H9 (cell line): ENCODE data around the gene TMEM92. TPM values are rescaled to one million over a fixed set of nuclear protein-coding genes. Genes with fewer than 3 reads are reported as not detected.
"Not testable (repeated sequence)": the region's sequence is repeated elsewhere in the genome, so short reads cannot be mapped to it uniquely, and the experiment has no call there.

ENCODE experiments used
- DNase-seq: peaks from one replicate; pipeline ENCODE4 v3.0.0-alpha.2; 2017
- H2AFZ ChIP-seq: one replicate; pipeline ENCODE4 v1.6.1; 2013; ENCODE audit warnings: mild to moderate bottlenecking, low read length, control low read depth, moderate library complexity
- H2AK5ac ChIP-seq: 2 replicates; pipeline ENCODE4 v1.6.1; 2013; ENCODE audit warnings: low read length, control low read depth, mixed read lengths; ENCODE audit not compliant: insufficient read length
- H2BK120ac ChIP-seq: one replicate; pipeline ENCODE4 v1.6.1; 2013; ENCODE audit warnings: low read depth, mild to moderate bottlenecking, low read length, control low read depth, inconsistent platforms; ENCODE audit not compliant: poor library complexity, severe bottlenecking
- H2BK12ac ChIP-seq: 2 replicates; pipeline ENCODE4 v1.6.1; 2013; ENCODE audit warnings: low read length, control low read depth, mixed read lengths, low read depth; ENCODE audit not compliant: insufficient read length
- H2BK15ac ChIP-seq: 2 replicates; pipeline ENCODE4 v1.6.1; 2013; ENCODE audit warnings: low read depth, low read length, control low read depth
- H2BK20ac ChIP-seq: one replicate; pipeline ENCODE4 v1.6.1; 2013; ENCODE audit warnings: low read depth, mild to moderate bottlenecking, low read length, control low read depth, inconsistent platforms; ENCODE audit not compliant: poor library complexity, severe bottlenecking
- H2BK5ac ChIP-seq: 2 replicates; pipeline ENCODE4 v1.6.1; 2013; ENCODE audit warnings: low read length, control low read depth, mixed read lengths; ENCODE audit not compliant: insufficient read length
- H3K14ac ChIP-seq: 2 replicates; pipeline ENCODE4 v1.6.1; 2013; ENCODE audit warnings: low read length, control low read depth; ENCODE audit not compliant: insufficient read depth
- H3K18ac ChIP-seq: 2 replicates; pipeline ENCODE4 v1.6.1; 2013; ENCODE audit warnings: low read depth, mild to moderate bottlenecking, mixed read lengths, low read length, control low read depth; ENCODE audit not compliant: insufficient read length
- H3K23ac ChIP-seq: 2 replicates; pipeline ENCODE4 v1.6.1; 2013; ENCODE audit warnings: low read length, control low read depth, mixed read lengths, low read depth; ENCODE audit not compliant: insufficient read length
- H3K23me2 ChIP-seq: 2 replicates; pipeline ENCODE4 v1.6.1; 2013; ENCODE audit warnings: low read depth, mild to moderate bottlenecking, mixed read lengths, low read length, control low read depth; ENCODE audit not compliant: insufficient read length, poor library complexity, severe bottlenecking
- H3K27ac ChIP-seq: 2 replicates; pipeline ENCODE4 v1.5.1; 2013; ENCODE audit warnings: low read length, control low read depth, mixed read lengths, low read depth; ENCODE audit not compliant: insufficient read length
- H3K27me3 ChIP-seq: 2 replicates; pipeline ENCODE4 v1.6.1; 2013; ENCODE audit warnings: low read length, control low read depth, inconsistent platforms; ENCODE audit not compliant: insufficient read depth
- H3K4ac ChIP-seq: 2 replicates; pipeline ENCODE4 v1.6.1; 2013; ENCODE audit warnings: low read depth, mild to moderate bottlenecking, control low read depth, inconsistent platforms, low read length, moderate library complexity
- H3K4me1 ChIP-seq: 2 replicates; pipeline ENCODE4 v1.6.1; 2013; ENCODE audit warnings: low read length, control low read depth, inconsistent platforms; ENCODE audit not compliant: insufficient read depth
- H3K4me2 ChIP-seq: 2 replicates; pipeline ENCODE4 v1.6.1; 2013; ENCODE audit warnings: low read length, control low read depth, mixed read lengths; ENCODE audit not compliant: insufficient read length, insufficient read depth
- H3K56ac ChIP-seq: 2 replicates; pipeline ENCODE4 v1.6.1; 2013; ENCODE audit warnings: low read depth, mild to moderate bottlenecking, mixed read lengths, low read length, control low read depth; ENCODE audit not compliant: insufficient read length
- H3K79me1 ChIP-seq: 2 replicates; pipeline ENCODE4 v1.6.1; 2013; ENCODE audit warnings: low read depth, mild to moderate bottlenecking, moderate library complexity, low read length, control low read depth, inconsistent platforms; ENCODE audit not compliant: insufficient read depth, poor library complexity, severe bottlenecking
- H3K79me2 ChIP-seq: 2 replicates; pipeline ENCODE4 v1.6.1; 2013; ENCODE audit warnings: low read length, control low read depth, inconsistent platforms; ENCODE audit not compliant: insufficient read depth
- H3K9ac ChIP-seq: 2 replicates; pipeline ENCODE4 v1.6.1; 2013; ENCODE audit warnings: low read length, control low read depth, mixed read lengths; ENCODE audit not compliant: insufficient read length; ENCODE audit errors: extremely low read depth
- H3K9me3 ChIP-seq: one replicate; pipeline ENCODE4 v1.6.1; 2013; ENCODE audit warnings: low read depth, low read length, inconsistent platforms; ENCODE audit not compliant: control insufficient read depth
- H3T11ph ChIP-seq: one replicate; pipeline ENCODE4 v1.6.1; 2013; ENCODE audit warnings: mild to moderate bottlenecking, low read length, control low read depth, inconsistent platforms
- H4K20me1 ChIP-seq: one replicate; pipeline ENCODE4 v1.6.1; 2013; ENCODE audit not compliant: control insufficient read depth, insufficient read length, insufficient read depth
- H4K5ac ChIP-seq: 2 replicates; pipeline ENCODE4 v1.6.1; 2013; ENCODE audit warnings: low read depth, mild to moderate bottlenecking, mixed read lengths, low read length, control low read depth; ENCODE audit not compliant: insufficient read length
- H4K8ac ChIP-seq: replicated peaks from 2 replicates; pipeline ENCODE4 v1.6.1; 2013; ENCODE audit warnings: low read length, control low read depth, mixed read lengths, low read depth; ENCODE audit not compliant: insufficient read length
- H4K91ac ChIP-seq: 2 replicates; pipeline ENCODE4 v1.6.1; 2013; ENCODE audit warnings: low read depth, mild to moderate bottlenecking, moderate library complexity, mixed read lengths, low read length, control low read depth; ENCODE audit not compliant: insufficient read length
- H3K27ac Mint-ChIP-seq, 3 experiments: 2 replicates in 2 of 3; 3 replicates in 1 of 3; pipeline ENCODE4 v1.8.0; 2020 to 2021; ENCODE audit warnings: mixed read lengths in 3 of 3, mild to moderate bottlenecking in 1 of 3, moderate library complexity in 1 of 3
- H3K27me3 Mint-ChIP-seq: 2 replicates; pipeline ENCODE4 v1.8.0; 2021; ENCODE audit warnings: low read depth, mild to moderate bottlenecking, moderate library complexity, mixed read lengths
- H3K36me3 Mint-ChIP-seq, 3 experiments: 2 replicates in 2 of 3; 3 replicates in 1 of 3; pipeline ENCODE4 v1.8.0; 2020 to 2021; ENCODE audit warnings: low read depth in 3 of 3, mixed read lengths in 3 of 3; ENCODE audit not compliant: insufficient read depth in 1 of 3
- H3K4me1 Mint-ChIP-seq, 2 experiments: 2 replicates each; pipeline ENCODE4 v1.8.0; 2020; ENCODE audit warnings: mixed read lengths in 2 of 2
- H3K4me3 Mint-ChIP-seq, 2 experiments: 2 replicates in 1 of 2; 3 replicates in 1 of 2; pipeline ENCODE4 v1.8.0; 2020 to 2021; ENCODE audit warnings: mild to moderate bottlenecking in 2 of 2, mixed read lengths in 2 of 2, moderate library complexity in 1 of 2
- H3K9me3 Mint-ChIP-seq, 2 experiments: 2 replicates in 1 of 2; 3 replicates in 1 of 2; pipeline ENCODE4 v1.8.0; 2020; ENCODE audit warnings: mild to moderate bottlenecking in 2 of 2, mixed read lengths in 2 of 2, moderate library complexity in 1 of 2
- WGBS: extraction: QIAGEN DNeasy Blood & Tissue Kit; methylation state at CpG from one replicate; pipeline ENCODE4 v1.1.7; 2013; ENCODE audit warnings: missing lambda C conversion rate, low lambda C conversion rate, mixed read lengths; ENCODE audit not compliant: insufficient read length; ENCODE audit errors: extremely low coverage; 5-methylcytosine and 5-hydroxymethylcytosine counted together
- total RNA-seq: library from RNA; stranded (reverse); gene quantifications from 2 replicates; pipeline ENCODE4 v1.2.1, GENCODE V29; 2021
- TF ChIP-seq, protein P1 (sequence below): fragments of 200-600 bp; sonication (generic); conservative IDR thresholded peaks from 3 replicates; pipeline ENCODE4 v1.8.0; 2021; ENCODE audit warnings: antibody characterized with exemption, mild to moderate bottlenecking

TMEM92 gene
- total RNA-seq, 1 experiment from 2014 or later = 10.9 TPM

DNA sequence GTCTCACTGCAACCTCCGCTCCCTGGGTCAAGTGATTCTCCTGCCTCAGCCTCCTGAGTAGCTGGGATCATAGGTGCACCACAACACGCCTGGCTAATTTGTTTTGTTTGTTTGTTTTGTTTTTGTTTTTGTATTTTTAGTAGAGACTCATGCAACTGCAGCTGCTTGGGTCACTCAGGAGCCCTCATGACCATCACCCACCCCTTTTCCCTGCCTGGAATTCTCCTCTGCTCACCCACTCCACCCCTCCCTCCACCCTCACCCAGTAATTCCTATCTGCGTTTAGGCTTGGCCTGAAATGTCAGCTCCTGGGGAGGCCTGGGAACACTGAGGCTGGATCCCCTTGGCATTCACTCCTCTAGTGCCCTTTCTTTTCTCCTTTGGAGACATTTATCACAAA, 25.5 kb downstream of the TMEM92 start:
- Histone ChIP-seq H2BK12ac (no peak overlapping the region), H2BK120ac (no peak overlapping the region), H3K79me1 (no peaks in the 10 kb centered on the region), H3K9ac (no peak overlapping the region), H3K27me3 (no peaks in the 10 kb centered on the region), H4K91ac (no peak overlapping the region), H3K4me2 (no peak overlapping the region), H3T11ph (no peak overlapping the region), H3K4me1 (peaks cover 2% of the 10 kb centered on the region; the same call in 1 of the 2 replicates), H3K56ac (no peak overlapping the region), H2BK15ac (no peak overlapping the region), H3K9me3 (no peaks in the 10 kb centered on the region), H2BK20ac (no peak overlapping the region), H4K20me1 (peaks cover 4% of the 10 kb centered on the region), H3K14ac (no peak overlapping the region), H3K27ac (no peak overlapping the region), H3K18ac (no peak overlapping the region), H3K23ac (no peak overlapping the region), H4K5ac (no peak overlapping the region), H2AFZ (no peak overlapping the region), H3K4ac (no peak overlapping the region), H2BK5ac (no peak overlapping the region), H3K79me2 (no peaks in the 10 kb centered on the region), H3K23me2 (no peaks in the 10 kb centered on the region), H4K8ac (no peak overlapping the region), H2AK5ac (no peak overlapping the region)
- Mint-ChIP-seq H3K9me3 (no peaks in the 10 kb centered on the region), H3K27me3 (peaks cover 5% of the 10 kb centered on the region; the same call in 1 of the 2 replicates), H3K4me1 (peaks cover 14 to 29% of the 10 kb centered on the region in 2 experiments), H3K27ac (peak overlapping the region in 1 of 3 experiments; percentile 8; a peak in 1 of 7 replicates), H3K36me3 (no peaks in the 10 kb centered on the region), H3K4me3 (no peak overlapping the region; a peak in 1 of 5 replicates)
- TF ChIP-seq, protein P1, sequence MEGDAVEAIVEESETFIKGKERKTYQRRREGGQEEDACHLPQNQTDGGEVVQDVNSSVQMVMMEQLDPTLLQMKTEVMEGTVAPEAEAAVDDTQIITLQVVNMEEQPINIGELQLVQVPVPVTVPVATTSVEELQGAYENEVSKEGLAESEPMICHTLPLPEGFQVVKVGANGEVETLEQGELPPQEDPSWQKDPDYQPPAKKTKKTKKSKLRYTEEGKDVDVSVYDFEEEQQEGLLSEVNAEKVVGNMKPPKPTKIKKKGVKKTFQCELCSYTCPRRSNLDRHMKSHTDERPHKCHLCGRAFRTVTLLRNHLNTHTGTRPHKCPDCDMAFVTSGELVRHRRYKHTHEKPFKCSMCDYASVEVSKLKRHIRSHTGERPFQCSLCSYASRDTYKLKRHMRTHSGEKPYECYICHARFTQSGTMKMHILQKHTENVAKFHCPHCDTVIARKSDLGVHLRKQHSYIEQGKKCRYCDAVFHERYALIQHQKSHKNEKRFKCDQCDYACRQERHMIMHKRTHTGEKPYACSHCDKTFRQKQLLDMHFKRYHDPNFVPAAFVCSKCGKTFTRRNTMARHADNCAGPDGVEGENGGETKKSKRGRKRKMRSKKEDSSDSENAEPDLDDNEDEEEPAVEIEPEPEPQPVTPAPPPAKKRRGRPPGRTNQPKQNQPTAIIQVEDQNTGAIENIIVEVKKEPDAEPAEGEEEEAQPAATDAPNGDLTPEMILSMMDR = no peak
- no peak for DNase-seq
- no CpG with 5 or more reads among the region's 3 CpGs for WGBS

- H4K91ac ChIP-seq, H2BK12ac ChIP-seq, DNase-seq, H4K8ac ChIP-seq, H3K27me3 Mint-ChIP-seq, H3T11ph ChIP-seq, H3K14ac ChIP-seq, H3K27me3 ChIP-seq, H3K9ac ChIP-seq, H2BK15ac ChIP-seq, H2AFZ ChIP-seq, H2BK20ac ChIP-seq, H4K5ac ChIP-seq, H3K4ac ChIP-seq, H3K36me3 Mint-ChIP-seq, H4K20me1 ChIP-seq, H3K79me1 ChIP-seq, H2BK120ac ChIP-seq, H3K9me3 Mint-ChIP-seq, H3K56ac ChIP-seq, H2AK5ac ChIP-seq, H3K4me3 Mint-ChIP-seq, H2BK5ac ChIP-seq, H3K4me2 ChIP-seq, H3K9me3 ChIP-seq, H3K18ac ChIP-seq, H3K4me1 ChIP-seq, H3K23ac ChIP-seq, H3K27ac ChIP-seq, H3K23me2 ChIP-seq, H3K79me2 ChIP-seq: not testable (repeated sequence)
- peak overlapping the region in 1 of 3 experiments; percentile 66; a peak in 1 of 7 replicates for H3K27ac Mint-ChIP-seq
- WGBS = no CpG with 5 or more reads among the region's 1 CpG
- H3K4me1 Mint-ChIP-seq = peaks cover 17 to 37% of the 10 kb centered on the region in 2 experiments
Measured at GRCh38 chr17:50300824-50301223, 26.6 kb downstream of the TMEM92 start.
